OCI-LY1 (cell line): ENCODE measurements around the gene SLC45A1.

Experiments used
- H2AFZ ChIP-seq: fragments of 200-600 bp; sonication (generic), shearing (Covaris generic); 2 replicates; pipeline ENCODE4 v1.6.0; 2014; ENCODE audit warnings: antibody characterized with exemption, mild to moderate bottlenecking, low read length
- H3F3A ChIP-seq: fragments of 200-600 bp; sonication (generic), shearing (Covaris generic); 2 replicates; pipeline ENCODE4 v1.6.0; 2014; ENCODE audit warnings: mild to moderate bottlenecking, antibody characterized with exemption, low read length, moderate library complexity; ENCODE audit not compliant: insufficient read depth
- H3K27ac ChIP-seq: fragments of 200-600 bp; sonication (generic); 2 replicates; pipeline ENCODE4 v1.5.1; 2014; ENCODE audit warnings: low read length, mixed run types, mild to moderate bottlenecking, low read depth; ENCODE audit not compliant: poor library complexity, severe bottlenecking
- H3K27me3 ChIP-seq: fragments of 200-600 bp; sonication (generic); 2 replicates; pipeline ENCODE4 v1.6.0; 2014; ENCODE audit warnings: antibody characterized with exemption, mild to moderate bottlenecking, low read length, moderate library complexity; ENCODE audit not compliant: insufficient read depth
- H3K36me3 ChIP-seq: fragments of 200-600 bp; sonication (generic); 2 replicates; pipeline ENCODE4 v1.6.1; 2014; ENCODE audit warnings: mild to moderate bottlenecking, antibody characterized with exemption, low read length, moderate library complexity, mixed read lengths; ENCODE audit not compliant: insufficient read depth
- H3K4me1 ChIP-seq: fragments of 200-600 bp; sonication (generic); 2 replicates; pipeline ENCODE4 v1.5.1; 2014; ENCODE audit warnings: mild to moderate bottlenecking, low read length, moderate library complexity; ENCODE audit not compliant: insufficient read depth, severe bottlenecking
- H3K4me2 ChIP-seq: fragments of 200-600 bp; sonication (generic), shearing (Covaris generic); 2 replicates; pipeline ENCODE4 v1.6.1; 2014; ENCODE audit warnings: low read length
- H3K4me3 ChIP-seq: fragments of 200-600 bp; sonication (generic); 2 replicates; pipeline ENCODE4 v1.5.1; 2014; ENCODE audit warnings: low read length, low read depth, mild to moderate bottlenecking, mixed read lengths; ENCODE audit not compliant: poor library complexity, severe bottlenecking
- H3K79me2 ChIP-seq: fragments of 200-600 bp; shearing (Covaris generic); 2 replicates; pipeline ENCODE4 v1.6.1; 2016; ENCODE audit warnings: mixed run types, low read length, mixed read lengths; ENCODE audit not compliant: insufficient read depth
- H3K9ac ChIP-seq: fragments of 200-600 bp; sonication (generic), shearing (Covaris generic); 2 replicates; pipeline ENCODE4 v1.6.1; 2014; ENCODE audit warnings: mild to moderate bottlenecking, low read length, mixed read lengths
- H3K9me2 ChIP-seq: fragments of 200-600 bp; sonication (generic), shearing (Covaris generic); 2 replicates; pipeline ENCODE4 v1.6.1; 2014; ENCODE audit warnings: low read depth, mild to moderate bottlenecking, low read length, mixed read lengths
- H3K9me3 ChIP-seq: fragments of 200-600 bp; shearing (Covaris generic); 2 replicates; pipeline ENCODE4 v1.6.1; 2014; ENCODE audit warnings: low read length, mixed read lengths
- H4K20me1 ChIP-seq: fragments of 200-600 bp; sonication (generic), shearing (Covaris generic); 2 replicates; pipeline ENCODE4 v1.6.0; 2016; ENCODE audit warnings: mild to moderate bottlenecking, low read length; ENCODE audit not compliant: insufficient read depth
- EZH2 ChIP-seq: fragments of 200-600 bp; sonication (generic), shearing (Covaris generic); IDR thresholded peaks from 2 replicates; pipeline ENCODE4 v1.8.0; 2017; ENCODE audit warnings: borderline replicate concordance, mixed run types, mild to moderate bottlenecking, antibody characterized with exemption, low read length, moderate library complexity, mixed read lengths
- TF ChIP-seq, protein P1 (sequence below): fragments of 200-600 bp; sonication (generic), shearing (Covaris generic); IDR thresholded peaks from 2 replicates; pipeline ENCODE4 v1.5.1; 2017; ENCODE audit warnings: mild to moderate bottlenecking, antibody characterized with exemption, low read length, moderate library complexity, mixed read lengths

SLC45A1 gene

GRCh38 chr1:8373125-8373524 lies 55.2 kb downstream of the SLC45A1 start:
- Histone ChIP-seq H3K4me3 (no peak overlapping the region), H3K36me3 (peaks cover 76% of the 10 kb centered on the region), H4K20me1 (no peaks in the 10 kb centered on the region), H3K4me2 (no peak overlapping the region), H2AFZ (no peak overlapping the region), H3K9ac (no peak overlapping the region), H3F3A (no peaks in the 10 kb centered on the region), H3K9me3 (no peaks in the 10 kb centered on the region), H3K9me2 (no peaks in the 10 kb centered on the region), H3K27ac (no peak overlapping the region), H3K4me1 (no peaks in the 10 kb centered on the region), H3K27me3 (no peaks in the 10 kb centered on the region), H3K79me2 (peaks cover 84% of the 10 kb centered on the region)
- TF ChIP-seq, protein P1, sequence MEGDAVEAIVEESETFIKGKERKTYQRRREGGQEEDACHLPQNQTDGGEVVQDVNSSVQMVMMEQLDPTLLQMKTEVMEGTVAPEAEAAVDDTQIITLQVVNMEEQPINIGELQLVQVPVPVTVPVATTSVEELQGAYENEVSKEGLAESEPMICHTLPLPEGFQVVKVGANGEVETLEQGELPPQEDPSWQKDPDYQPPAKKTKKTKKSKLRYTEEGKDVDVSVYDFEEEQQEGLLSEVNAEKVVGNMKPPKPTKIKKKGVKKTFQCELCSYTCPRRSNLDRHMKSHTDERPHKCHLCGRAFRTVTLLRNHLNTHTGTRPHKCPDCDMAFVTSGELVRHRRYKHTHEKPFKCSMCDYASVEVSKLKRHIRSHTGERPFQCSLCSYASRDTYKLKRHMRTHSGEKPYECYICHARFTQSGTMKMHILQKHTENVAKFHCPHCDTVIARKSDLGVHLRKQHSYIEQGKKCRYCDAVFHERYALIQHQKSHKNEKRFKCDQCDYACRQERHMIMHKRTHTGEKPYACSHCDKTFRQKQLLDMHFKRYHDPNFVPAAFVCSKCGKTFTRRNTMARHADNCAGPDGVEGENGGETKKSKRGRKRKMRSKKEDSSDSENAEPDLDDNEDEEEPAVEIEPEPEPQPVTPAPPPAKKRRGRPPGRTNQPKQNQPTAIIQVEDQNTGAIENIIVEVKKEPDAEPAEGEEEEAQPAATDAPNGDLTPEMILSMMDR: no peak
- no peak for TF ChIP-seq EZH2

DNA sequence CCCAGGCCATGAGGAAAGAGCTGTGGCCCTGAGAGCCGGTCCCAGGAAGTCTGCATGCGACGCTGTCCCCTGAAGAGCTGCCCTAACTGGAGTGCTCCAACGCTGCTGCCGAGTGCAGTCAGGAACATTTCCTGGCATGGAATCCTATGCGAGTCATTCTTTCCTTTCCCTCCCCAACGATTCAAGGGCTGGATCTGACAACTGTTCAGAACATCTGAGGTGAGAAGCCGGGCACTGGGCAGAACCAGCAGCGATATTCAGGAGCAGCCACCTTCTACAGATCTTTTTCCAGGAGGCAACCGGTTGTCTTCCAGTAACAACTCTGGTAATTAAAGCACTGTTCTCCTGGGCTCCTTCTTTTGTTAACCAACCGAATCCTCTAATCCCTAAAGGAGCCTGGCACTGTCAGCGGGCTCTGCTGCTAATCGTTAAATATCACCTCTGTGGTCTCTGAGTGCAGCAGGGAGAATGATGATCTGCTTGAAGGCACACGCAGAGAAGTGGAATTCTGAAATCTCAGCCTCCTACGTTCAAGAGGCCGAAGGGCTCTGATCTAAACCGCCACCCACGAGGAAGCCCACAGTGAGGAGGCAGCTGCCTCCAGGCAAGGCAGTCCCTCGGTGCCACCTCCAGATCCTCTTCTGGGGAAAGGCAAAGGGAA lies 55.8 kb downstream of the SLC45A1 start:
- Histone ChIP-seq H3K27me3 (no peaks in the 10 kb centered on the region), H3K9me2 (no peaks in the 10 kb centered on the region), H3F3A (no peaks in the 10 kb centered on the region), H3K4me2 (no peak overlapping the region), H3K79me2 (peaks cover 84% of the 10 kb centered on the region), H3K27ac (no peak overlapping the region), H3K4me1 (no peaks in the 10 kb centered on the region), H2AFZ (no peak overlapping the region), H3K9me3 (no peaks in the 10 kb centered on the region), H3K4me3 (no peak overlapping the region), H4K20me1 (no peaks in the 10 kb centered on the region), H3K36me3 (peaks cover 76% of the 10 kb centered on the region), H3K9ac (no peak overlapping the region)
- TF ChIP-seq, protein P1: no peak
- no peak for TF ChIP-seq EZH2

DNA sequence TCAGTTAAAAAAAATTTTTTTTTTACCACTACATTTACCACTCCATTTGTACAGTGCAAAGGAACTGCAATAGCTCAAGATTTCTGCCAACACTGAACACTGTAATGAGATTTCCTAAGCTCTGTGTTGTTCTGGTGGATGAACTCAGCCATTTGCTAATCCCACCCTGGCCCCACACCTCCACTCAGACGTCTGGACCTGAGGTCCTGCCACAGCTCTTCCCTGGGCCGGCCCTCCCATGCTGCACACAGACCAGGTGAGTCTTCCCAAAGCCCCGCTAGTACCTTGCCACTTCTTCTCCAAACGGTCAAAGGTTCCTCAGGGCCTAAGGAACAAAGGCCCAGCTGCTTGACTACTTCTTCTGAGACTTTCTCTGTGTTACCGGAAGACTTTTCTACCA lies 56.4 kb downstream of the SLC45A1 start:
- Histone ChIP-seq H3K9me2 (no peaks in the 10 kb centered on the region), H3K4me3 (no peak overlapping the region), H2AFZ (no peak overlapping the region), H3K36me3 (peaks cover 79% of the 10 kb centered on the region), H3K27ac (no peak overlapping the region), H3K79me2 (peaks cover 84% of the 10 kb centered on the region), H3F3A (no peaks in the 10 kb centered on the region), H3K4me2 (no peak overlapping the region), H4K20me1 (no peaks in the 10 kb centered on the region), H3K9ac (no peak overlapping the region), H3K27me3 (no peaks in the 10 kb centered on the region), H3K4me1 (no peaks in the 10 kb centered on the region), H3K9me3 (no peaks in the 10 kb centered on the region)
- TF ChIP-seq, protein P1: no peak
- TF ChIP-seq EZH2: no peak
